Lung (tissue), 12 donors: ENCODE results near the gene COL16A1. TPM values are rescaled to one million over a fixed set of nuclear protein-coding genes. Genes with fewer than 3 reads are reported as not detected.
A peak's percentile ranks its signal among the peaks of the same experiment; 100 is the strongest.

ENCODE experiments used
- ATAC-seq: fragments of 200-7000 bp; cut with Tn5 transposase; one replicate; pipeline ENCODE4 v1.9.1; 2020; ENCODE audit warnings: moderate number of reproducible peaks; ENCODE audit not compliant: insufficient read depth, low FRiP score
- DNase-seq, 3 donors: peaks; one replicate each; pipeline ENCODE4 v3.0.0-alpha.2; 2013 to 2017
- H3K27ac ChIP-seq, 2 donors: one replicate each; pipeline ENCODE4 v1.5.1; 2013; ENCODE audit warnings: mild to moderate bottlenecking in 2 of 2, moderate library complexity in 2 of 2, control low read depth in 1 of 2, inconsistent platforms in 1 of 2, low read depth in 1 of 2, low read length in 1 of 2
- H3K27me3 ChIP-seq, 3 donors: one replicate each; pipeline ENCODE4 v1.5.1; 2013; ENCODE audit warnings: low read length in 2 of 3; ENCODE audit not compliant: control insufficient read depth in 3 of 3, insufficient read depth in 3 of 3
- H3K36me3 ChIP-seq, 4 donors: one replicate each; pipeline ENCODE4 v1.5.1; 2013; ENCODE audit warnings: low read length in 4 of 4, mild to moderate bottlenecking in 1 of 4, moderate library complexity in 1 of 4; ENCODE audit not compliant: control insufficient read depth in 4 of 4, insufficient read depth in 4 of 4
- H3K4me1 ChIP-seq, 5 donors: one replicate each; pipeline ENCODE4 v1.5.1; 2013; ENCODE audit warnings: low read length in 5 of 5, mild to moderate bottlenecking in 2 of 5, moderate library complexity in 1 of 5; ENCODE audit not compliant: control insufficient read depth in 5 of 5, insufficient read depth in 5 of 5
- H3K4me3 ChIP-seq: one replicate; pipeline ENCODE4 v1.5.1; 2013; ENCODE audit warnings: mild to moderate bottlenecking, control low read depth, moderate library complexity
- H3K9ac ChIP-seq, 2 donors: one replicate each; pipeline ENCODE4 v1.5.1; 2013; ENCODE audit warnings: low read length in 2 of 2, control low read depth in 1 of 2; ENCODE audit not compliant: insufficient read depth in 1 of 2
- H3K9me3 ChIP-seq, 4 donors: one replicate each; pipeline ENCODE4 v1.5.1; 2013; ENCODE audit warnings: low read length in 3 of 4, mild to moderate bottlenecking in 1 of 4, moderate library complexity in 1 of 4; ENCODE audit not compliant: control insufficient read depth in 4 of 4, insufficient read depth in 3 of 4
- CTCF ChIP-seq: IDR thresholded peaks from 2 replicates; pipeline ENCODE4 v1.5.1; 2012; ENCODE audit warnings: mild to moderate bottlenecking; ENCODE audit errors: control extremely low read depth, extremely low read depth
- WGBS, 2 donors: extraction: QIAGEN DNeasy Blood & Tissue Kit; methylation state at CpG; one replicate each; pipeline ENCODE4 v1.1.7; 2013; 5-methylcytosine and 5-hydroxymethylcytosine counted together
- polyA plus RNA-seq, 2 donors: library from polyadenylated mRNA; stranded (reverse); fragments of 200-250 nt; gene quantifications; one replicate each; pipeline ENCODE4 v1.2.1, GENCODE V29; 2013
- total RNA-seq, 2 donors: library from RNA; depleted of rRNA in 1 of 2; stranded (reverse); fragments of >200 nt in 1 of 2; gene quantifications; one replicate each; pipeline ENCODE4 v1.2.1, GENCODE V29; 2014 to 2021
- donor health status: control.
- donor health status: control.
- donor health status: Bipolar disorder and iron deficiency.
- donor health status: healthy.
- donor health status: DM: yes; HTN: yes; CAD: no.

Gene COL16A1
- total and polyA plus RNA-seq, 4 donors: 16.5 to 83.2 (median 43.3) TPM

- Histone ChIP-seq H3K9me3 (peaks cover 0 to 2% (median 0%) of the 10 kb centered on the region in 4 donors), H3K27ac (no peak overlapping the region), H3K9ac (peak overlapping the region in 1 of 2 donors; percentile 14), H3K36me3 (peaks cover 0 to 3% (median 0%) of the 10 kb centered on the region in 4 donors), H3K4me3 (no peak overlapping the region), H3K4me1 (peaks cover 0 to 51% (median 15%) of the 10 kb centered on the region in 5 donors), H3K27me3 (peaks cover 0 to 7% (median 0%) of the 10 kb centered on the region in 3 donors)
- no peak for TF ChIP-seq CTCF
- DNase-seq (peak; percentile 90 to 95 (median 91)), ATAC-seq (no peak)
- WGBS, 2 donors: 17 to 28% methylated on average over 23 of the region's 23 CpGs
Measured at GRCh38 chr1:31705080-31705866, 1.5 kb upstream of the COL16A1 start.

- Histone ChIP-seq H3K4me1 (peaks cover 0 to 55% (median 15%) of the 10 kb centered on the region in 5 donors), H3K36me3 (peaks cover 0 to 7% (median 3%) of the 10 kb centered on the region in 4 donors), H3K9me3 (peaks cover 0 to 2% (median 0%) of the 10 kb centered on the region in 4 donors), H3K4me3 (no peak overlapping the region), H3K27ac (peak overlapping the region in 1 of 2 donors; percentile 54), H3K27me3 (peaks cover 0 to 7% (median 0%) of the 10 kb centered on the region in 3 donors), H3K9ac (peak overlapping the region in 1 of 2 donors; percentile 14)
- no peak for ATAC-seq
- no peak for TF ChIP-seq CTCF
- DNase-seq: peak in 2 of 3 donors; percentile 81 to 84
- 9 to 10% methylated on average over 17 to 19 of the region's 19 CpGs for WGBS, 2 donors
Measured at GRCh38 chr1:31704271-31705079, 658 bp upstream of the COL16A1 start.

- no peak for TF ChIP-seq CTCF
- DNase-seq: no peak
- Histone ChIP-seq H3K9ac (peak overlapping the region in 1 of 2 donors; percentile 73), H3K27ac (no peak overlapping the region), H3K36me3 (peaks cover 0 to 19% (median 8%) of the 10 kb centered on the region in 4 donors), H3K4me1 (peaks cover 0 to 55% (median 15%) of the 10 kb centered on the region in 5 donors), H3K4me3 (no peak overlapping the region), H3K9me3 (peaks cover 0 to 2% (median 0%) of the 10 kb centered on the region in 4 donors), H3K27me3 (peaks cover 0 to 3% (median 0%) of the 10 kb centered on the region in 3 donors)
- no peak for ATAC-seq
- WGBS, 2 donors: 75 to 86% methylated on average over 8 of the region's 8 CpGs
Measured at GRCh38 chr1:31702836-31703404, 897 bp downstream of the COL16A1 start.
